GM11168 (cell line): ENCODE results near the gene TRIM28.
"Not testable (repeated sequence)": the region's sequence is repeated elsewhere in the genome, so short reads cannot be mapped to it uniquely, and the experiment has no call there.

ENCODE experiments used
- in situ Hi-C: fragments of 300-500 bp; cut with MboI; formaldehyde crosslinking; loops from one replicate; pipeline ENCODE4 v1.12.0; 2022; ENCODE audit warnings: low sequenced_read_pairs; ENCODE audit not compliant: unreplicated experiment

Gene TRIM28

GRCh38 chr19:58518256-58519086, 25.4 kb upstream of the TRIM28 start:
- in situ Hi-C loops: no loop called here

DNA sequence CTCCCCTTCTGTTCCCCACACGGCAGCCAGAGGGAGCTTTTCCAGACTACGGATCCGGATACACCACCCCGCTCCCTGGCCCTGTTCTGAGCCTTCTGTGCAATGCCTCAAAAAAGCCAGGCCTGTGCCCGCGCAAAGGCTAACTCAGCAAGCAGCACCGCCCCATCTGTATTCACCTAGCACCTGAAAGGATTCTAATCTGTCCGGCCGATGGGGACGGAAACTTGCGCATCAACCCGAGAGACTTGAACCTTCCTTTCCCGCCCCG, 24.8 kb upstream of the TRIM28 start:
- in situ Hi-C loops: no loop called here

DNA sequence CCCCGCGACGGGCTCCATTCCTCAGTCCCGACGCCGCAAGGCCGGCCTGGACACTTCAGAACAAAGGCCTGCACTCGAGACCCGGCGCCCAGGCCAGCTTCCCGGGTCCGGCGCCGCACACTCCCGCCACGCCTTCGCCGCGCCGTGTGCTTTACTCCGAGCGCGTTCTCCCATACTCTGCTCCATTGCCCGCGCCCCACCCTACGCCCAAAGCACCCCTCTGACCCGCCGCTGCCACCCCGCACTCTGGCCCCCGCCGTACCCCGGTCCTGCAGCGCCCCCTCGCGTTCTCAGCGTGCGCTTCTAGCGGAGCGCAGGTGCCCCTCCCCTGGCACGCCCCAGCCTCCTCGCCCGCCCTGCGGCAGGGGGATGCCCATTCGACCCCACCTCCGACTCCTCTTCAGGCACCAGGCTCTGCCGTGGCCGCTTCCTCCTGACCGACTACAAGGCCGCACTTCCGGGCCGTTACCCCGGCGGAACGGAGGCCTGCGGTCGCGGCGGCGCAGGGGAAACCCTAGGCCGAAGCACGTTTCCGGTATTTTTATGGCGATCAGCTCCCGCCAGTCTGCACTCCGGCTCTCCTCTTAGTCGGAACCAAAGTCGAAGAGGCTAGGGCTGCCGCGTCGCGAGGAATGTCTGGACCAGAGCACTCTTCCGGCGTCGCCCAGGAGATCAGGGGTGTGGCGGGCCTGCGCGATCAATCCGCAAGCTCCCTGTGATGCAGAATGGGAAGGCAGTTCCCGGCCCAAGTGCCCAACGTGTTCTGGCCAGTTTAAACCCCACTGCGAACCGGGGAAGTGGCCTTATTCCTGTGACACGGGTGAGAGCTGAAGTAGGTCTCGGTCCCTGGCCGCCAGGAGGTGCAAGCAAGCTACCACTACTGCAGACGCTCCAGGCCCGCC, 24.3 kb upstream of the TRIM28 start, which contains the start of gene ZBTB45:
TSS of gene ZBTB45 (minus strand) at position 456 of the 902 bp plus-strand sequence. CDS start 2,137 bp downstream, outside the sequence.
- in situ Hi-C loops: no loop called here

DNA sequence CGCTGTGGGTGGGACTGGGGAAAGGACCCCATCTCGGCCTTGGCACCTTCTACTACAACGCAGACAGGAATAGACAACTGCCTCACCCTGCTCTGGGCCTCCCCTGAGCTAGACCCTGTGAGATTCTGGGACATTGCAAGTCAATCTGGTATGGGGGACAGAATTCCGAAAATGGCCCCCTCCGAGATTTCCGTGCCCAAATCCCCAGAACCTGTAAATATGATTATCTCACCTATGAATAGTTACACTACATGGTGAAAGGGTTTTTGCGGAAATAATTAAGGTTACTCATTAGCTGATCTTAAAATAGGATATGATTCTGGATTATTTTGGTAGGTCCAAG, 23.6 kb upstream of the TRIM28 start:
- in situ Hi-C loops: no loop called here

DNA sequence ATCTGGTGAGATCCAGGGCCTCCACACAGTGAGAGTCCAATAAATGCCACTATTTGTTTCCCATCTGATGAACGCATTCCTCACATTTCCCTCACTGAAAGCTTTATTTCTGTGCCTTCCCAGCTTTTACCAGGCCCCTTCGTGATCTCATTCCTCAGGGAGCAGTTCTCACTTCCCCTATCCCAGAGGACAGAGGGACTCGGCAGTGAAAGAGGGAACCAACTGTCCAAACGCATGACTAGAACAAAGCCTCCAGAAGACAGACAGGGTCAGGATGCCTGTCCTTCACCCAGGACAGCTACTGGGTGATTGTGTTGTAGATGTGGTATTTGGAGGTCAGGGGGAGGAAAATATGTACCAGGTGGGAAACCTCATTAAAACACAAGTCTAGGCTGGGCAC, 22.2 kb upstream of the TRIM28 start:
- in situ Hi-C loops: no loop called here

GRCh38 chr19:58522709-58523108, 21.2 kb upstream of the TRIM28 start:
- in situ Hi-C loops: no loop called here

GRCh38 chr19:58529405-58529804, 14.5 kb upstream of the TRIM28 start:
- in situ Hi-C loops: no loop called here

DNA sequence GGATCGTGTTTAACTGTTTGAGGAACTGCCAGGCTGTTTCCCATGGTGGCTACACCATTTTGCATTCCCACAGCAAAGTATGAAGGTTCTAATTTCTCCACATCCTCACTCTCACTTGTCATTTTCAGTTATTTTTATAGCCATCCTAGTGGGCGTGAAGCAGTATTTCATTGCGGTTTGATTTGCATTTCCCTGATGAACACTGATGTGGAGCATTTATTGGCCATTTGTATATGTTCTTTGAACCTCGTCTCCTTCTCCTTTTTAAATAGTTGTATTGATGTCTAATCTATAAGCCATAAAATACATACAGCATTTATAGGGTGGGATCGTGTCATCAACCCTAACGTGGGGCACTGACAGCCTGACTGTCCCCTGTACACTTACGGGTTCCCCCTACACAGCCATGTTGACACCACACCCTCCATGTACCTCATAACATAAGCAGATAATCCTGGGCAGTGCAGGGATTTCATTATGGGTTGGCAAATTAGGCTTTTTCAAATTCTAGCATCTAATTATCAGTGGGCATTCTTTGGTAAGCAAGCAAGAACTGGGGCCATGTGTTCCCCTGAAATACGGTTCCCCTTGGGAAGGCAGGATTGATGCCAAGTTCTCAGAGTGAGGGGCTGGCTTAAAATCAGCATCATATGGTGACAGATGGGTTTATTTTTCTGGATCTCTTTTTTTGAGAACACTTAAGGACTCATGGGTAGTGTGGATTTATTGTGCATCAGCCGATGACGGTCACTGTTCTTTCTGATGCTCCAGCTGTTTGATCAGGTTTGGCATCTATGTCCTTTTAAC, 12.6 kb upstream of the TRIM28 start:
- in situ Hi-C loops: no loop called here

DNA sequence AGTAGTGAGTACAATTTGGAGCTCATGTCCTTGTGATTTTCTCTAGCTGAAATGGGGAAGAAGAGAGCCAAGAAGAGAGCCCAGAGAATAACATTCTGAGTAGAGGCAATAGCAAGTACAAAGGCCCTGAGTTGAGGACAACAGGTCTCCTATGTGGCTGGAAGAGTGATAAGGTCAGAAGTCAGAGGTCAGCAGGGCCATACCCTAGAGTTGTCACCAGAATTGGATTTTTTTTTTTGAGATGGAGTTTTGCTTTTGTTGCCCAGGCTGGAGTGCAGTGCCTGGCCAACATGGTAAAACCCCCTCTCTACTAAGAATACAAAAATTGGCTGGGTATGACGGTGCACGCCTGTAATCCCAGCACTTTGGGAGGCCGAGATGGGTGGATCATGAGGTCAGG, 8.0 kb upstream of the TRIM28 start:
- in situ Hi-C loops: no loop called here

DNA sequence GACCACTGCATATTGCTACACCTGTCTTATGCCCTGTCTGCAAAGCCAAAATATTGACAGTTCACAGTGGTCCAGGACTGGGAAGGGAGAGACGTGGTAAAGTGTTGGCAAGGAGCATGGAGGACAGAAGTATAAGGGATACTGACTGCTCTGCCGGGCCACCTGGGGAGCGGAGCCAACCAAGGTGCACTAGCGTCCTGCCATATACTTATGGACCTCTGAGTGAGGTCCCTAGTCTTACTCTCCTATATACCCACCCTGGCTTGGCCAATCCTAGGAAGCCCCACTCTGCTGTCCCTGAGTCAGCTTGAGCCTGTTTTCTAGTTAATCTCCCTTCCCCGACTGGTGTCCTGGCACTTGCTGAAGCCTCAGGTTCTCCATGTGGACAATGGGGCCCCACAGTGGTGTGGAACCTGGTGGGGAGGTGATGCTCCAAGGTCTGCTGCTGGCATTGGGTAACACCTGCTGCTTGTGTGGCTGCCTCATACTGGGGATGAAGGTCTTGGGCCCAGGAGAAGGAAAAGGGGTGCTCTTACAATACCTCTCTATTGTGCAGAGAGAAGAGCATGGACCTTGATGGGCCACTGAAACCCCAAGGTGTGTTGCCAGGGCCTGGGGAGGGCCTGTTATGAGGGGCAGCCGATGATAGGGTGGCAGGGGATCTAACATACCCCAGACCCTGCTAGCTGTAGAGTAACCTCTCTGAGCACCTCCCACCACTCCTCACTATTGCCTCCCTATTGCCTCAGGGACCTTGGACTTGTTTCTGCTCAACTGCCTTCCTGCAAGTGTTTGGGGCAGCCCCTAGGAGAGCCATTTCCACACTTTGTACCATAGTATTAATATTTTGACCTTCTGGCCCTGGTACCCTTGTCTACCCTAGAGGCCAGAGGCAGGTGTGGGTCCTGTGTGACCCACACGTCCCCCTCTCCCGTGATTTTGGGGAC, 6.7 kb upstream of the TRIM28 start:
- in situ Hi-C loops: no loop called here

- in situ Hi-C loops: no loop called here
Measured at GRCh38 chr19:58538257-58539168, 5.4 kb upstream of the TRIM28 start.

DNA sequence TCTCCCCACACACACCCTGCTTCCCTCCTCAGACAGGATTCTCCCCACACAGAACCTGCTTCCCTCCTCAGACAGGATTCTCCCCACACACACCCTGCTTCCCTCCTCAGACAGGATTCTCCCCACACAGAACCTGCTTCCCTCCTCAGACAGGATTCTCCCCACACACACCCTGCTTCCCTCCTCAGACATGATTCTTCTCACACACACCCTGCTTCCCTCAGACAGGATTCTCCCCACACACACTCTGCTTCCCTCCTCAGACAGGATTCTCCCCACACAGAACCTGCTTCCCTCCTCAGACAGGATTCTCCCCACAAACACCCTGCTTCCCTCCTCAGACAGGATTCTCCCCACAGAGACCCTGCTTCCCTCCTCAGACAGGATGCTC, 4.7 kb upstream of the TRIM28 start:
- in situ Hi-C loops: not testable (repeated sequence)

DNA sequence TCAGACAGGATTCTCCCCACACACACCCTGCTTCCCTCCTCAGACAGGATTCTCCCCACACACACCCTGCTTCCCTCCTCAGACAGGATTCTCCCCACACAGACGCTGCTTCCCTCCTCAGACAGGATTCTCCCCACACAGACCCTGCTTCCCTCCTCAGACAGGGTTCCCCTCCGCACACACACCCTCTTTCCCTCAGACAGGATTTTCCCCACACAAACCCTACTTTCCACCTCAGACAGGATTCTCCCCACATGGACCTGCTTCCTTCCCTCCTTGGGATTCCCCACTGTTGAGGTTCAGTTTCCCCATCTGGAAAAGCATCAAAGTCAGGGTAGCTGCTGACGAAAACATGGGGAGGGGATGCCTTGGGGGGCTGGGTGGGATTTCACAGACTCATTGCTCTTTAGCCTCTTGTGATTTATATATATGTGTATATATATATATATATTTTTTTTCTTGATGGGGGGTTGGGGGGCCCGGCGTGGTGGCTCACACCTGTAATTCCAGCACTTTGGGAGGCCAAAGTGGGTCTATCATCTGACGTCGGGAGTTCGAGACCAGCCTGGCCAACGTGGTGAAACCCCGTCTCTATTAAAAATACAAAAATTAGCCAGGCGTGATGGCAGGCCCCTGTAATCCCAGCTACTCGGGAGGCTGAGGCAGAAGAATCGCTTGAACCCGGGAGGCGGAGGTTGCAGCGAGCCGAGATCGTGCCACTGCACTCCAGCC, 1.1 kb upstream of the TRIM28 start:
- in situ Hi-C loops: not testable (repeated sequence)

DNA sequence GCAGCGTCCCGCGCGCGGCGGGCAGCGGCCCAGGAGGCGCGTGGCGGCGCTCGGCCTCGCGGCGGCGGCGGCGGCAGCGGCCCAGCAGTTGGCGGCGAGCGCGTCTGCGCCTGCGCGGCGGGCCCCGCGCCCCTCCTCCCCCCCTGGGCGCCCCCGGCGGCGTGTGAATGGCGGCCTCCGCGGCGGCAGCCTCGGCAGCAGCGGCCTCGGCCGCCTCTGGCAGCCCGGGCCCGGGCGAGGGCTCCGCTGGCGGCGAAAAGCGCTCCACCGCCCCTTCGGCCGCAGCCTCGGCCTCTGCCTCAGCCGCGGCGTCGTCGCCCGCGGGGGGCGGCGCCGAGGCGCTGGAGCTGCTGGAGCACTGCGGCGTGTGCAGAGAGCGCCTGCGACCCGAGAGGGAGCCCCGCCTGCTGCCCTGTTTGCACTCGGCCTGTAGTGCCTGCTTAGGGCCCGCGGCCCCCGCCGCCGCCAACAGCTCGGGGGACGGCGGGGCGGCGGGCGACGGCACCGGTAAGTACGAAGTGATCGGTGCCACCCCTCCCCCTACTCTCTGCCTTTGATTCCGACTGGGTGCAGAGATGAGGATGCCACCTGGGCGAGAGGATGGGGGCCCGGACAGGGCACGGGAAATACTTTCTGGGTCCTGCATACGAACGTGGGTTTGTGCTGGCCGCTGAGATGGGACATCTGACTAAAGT, 874 bp downstream of the TRIM28 start:
- in situ Hi-C loops: no loop called here

DNA sequence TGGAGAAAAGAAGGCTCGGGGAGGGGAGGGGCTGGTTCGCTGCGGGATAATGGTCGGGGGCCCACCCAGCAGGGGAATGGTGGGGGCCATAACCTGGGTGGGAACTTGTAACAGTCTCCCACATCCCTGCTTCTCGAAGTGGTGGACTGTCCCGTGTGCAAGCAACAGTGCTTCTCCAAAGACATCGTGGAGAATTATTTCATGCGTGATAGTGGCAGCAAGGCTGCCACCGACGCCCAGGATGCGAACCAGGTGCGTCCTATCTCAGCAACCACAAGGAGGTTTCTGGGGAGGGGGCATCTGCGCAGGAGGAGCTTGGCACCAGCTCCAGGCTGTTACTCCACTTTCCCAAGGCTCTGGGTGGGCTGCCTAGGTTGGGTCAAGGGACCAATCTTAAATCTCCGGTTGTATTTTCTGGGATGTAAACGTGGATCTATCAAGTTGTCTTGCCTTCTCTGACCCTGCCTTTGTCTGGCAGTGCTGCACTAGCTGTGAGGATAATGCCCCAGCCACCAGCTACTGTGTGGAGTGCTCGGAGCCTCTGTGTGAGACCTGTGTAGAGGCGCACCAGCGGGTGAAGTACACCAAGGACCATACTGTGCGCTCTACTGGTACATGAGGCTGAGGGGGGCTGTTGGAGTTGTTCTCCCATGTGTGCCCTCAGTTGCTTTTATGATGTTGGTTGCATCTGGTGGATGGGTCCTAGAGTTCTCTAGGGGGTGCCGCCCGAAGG, 1.6 kb downstream of the TRIM28 start:
- in situ Hi-C loops: no loop called here

DNA sequence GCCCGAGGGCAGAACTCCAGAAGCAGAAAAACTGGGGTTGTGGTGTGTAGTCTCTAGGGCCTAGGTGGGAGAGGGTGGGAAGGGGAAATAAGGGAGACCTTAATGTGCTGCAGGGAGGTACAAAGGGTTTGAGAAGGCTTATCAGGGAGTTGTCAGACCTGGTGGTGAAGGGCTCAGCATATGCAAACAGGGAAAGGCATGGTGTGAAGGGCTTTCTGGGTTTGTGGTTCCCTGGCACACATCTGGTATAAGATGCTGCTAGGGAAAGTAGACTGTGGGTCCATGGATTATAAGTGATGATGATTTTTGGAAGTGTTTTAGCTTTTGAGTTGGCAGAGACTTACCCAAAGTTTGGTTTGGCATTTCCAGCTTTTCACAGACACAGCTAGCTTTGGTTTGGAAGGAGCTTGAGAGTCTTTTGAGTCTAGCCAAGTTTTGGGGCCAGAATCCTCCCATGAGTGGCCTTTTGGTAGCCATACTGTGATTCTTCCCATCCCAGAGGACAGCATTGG, 2.2 kb downstream of the TRIM28 start:
- in situ Hi-C loops: no loop called here
